ENCODE results near the gene COQ6.
"Not testable (repeated sequence)": the region's sequence is repeated elsewhere in the genome, so short reads cannot be mapped to it uniquely, and the experiment has no call there.

COQ6 gene

DNA sequence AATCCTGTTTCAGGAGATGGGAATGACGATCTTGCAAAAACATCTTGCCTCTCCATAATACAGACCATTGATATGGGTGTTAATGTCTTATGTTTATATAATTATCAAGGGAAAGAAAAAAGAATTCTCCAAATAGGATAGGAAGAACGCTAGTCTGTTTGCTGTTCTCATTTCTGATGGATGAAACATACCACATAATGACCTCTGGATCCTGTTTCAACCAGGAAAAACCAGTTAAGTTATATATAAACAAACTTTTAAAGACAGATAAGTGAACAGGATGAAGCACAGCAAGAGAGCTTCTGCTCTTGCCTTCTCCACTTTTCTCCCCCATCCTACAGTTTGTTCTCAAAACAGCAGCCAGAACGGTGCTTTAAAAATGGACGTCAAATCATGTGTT lies 27.8 kb downstream of the COQ6 start:
- no peak for DNase-seq (ENCODE audit: low read depth in 2 of 3, low spot score in 2 of 3)

DNA sequence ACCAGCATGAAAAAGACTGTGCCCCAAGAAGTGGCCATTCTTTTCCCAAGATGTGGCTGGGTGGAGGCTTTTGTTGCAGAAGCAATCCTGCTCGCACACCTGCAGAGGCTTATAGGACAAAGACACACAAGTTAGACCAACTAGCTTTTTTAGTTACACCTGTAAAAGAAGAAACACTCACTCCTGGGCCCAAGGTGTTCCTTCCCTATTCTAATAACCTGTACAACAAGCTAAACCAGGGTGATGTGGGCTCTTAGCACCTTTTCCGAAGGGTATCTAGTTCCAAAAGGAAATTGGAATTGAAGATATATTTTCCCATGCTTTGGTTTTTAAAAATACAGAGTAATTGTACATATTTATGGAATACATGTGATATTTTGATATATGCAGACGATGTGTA lies 38.0 kb downstream of the COQ6 start:
- no peak for DNase-seq (ENCODE audit: low read depth in 2 of 3, low spot score in 2 of 3)

- not testable (repeated sequence) for DNase-seq (ENCODE audit: low read depth in 2 of 3, low spot score in 2 of 3)
Observed at GRCh38 chr14:73988656-73989055, 38.6 kb downstream of the COQ6 start.

DNA sequence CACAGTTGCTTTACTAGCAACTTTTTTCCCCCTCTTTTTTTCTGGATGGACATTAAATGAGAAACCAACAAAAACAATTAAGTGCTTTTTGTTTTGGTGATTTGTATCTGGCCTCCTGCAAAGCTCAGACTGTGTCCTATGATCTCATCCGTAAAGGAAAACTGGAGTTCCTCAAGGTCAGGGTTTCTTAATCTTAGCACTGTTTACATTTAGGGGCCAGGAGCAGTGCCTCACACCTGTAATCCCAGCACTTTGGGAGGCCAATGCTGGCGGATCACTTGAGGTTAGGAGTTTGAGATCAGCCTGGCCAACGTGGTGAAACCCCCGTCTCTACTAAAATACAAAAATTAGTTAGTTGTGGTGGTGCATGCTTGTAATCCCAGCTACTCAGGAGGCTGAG lies 41.0 kb downstream of the COQ6 start:
- no peak for DNase-seq (ENCODE audit: low read depth in 2 of 3, low spot score in 2 of 3)

DNA sequence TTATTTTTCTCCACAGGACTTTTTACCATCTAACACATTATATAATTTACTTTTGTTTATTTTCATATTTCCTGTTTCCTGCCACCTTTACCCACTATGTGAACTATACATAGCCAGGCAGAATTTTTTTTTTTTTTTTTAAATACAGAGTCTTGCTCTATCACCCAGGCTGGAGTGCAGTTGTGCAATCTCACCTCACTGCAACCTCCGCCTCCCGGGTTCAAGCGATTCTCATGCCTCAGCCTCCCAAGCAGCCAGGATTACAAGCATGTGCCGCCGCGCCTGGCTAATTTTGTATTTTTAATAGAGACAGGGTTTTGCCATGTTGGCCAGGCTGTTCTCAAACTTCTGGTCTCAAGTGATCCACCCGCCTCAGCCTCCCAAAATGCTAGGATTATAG lies 44.8 kb downstream of the COQ6 start:
- DNase-seq (ENCODE audit: low read depth in 2 of 3, low spot score in 2 of 3): not testable (repeated sequence)

GRCh38 chr14:73995977-73996378 lies 45.9 kb downstream of the COQ6 start:
- no peak for DNase-seq (ENCODE audit: low read depth in 2 of 3, low spot score in 2 of 3)

- no peak for DNase-seq (ENCODE audit: low read depth in 2 of 3, low spot score in 2 of 3)
Observed at GRCh38 chr14:73996731-73997107, 46.6 kb downstream of the COQ6 start.

GRCh38 chr14:73997108-73997943 lies 47.2 kb downstream of the COQ6 start:
- DNase-seq (ENCODE audit: low read depth in 2 of 3, low spot score in 2 of 3): no peak

DNA sequence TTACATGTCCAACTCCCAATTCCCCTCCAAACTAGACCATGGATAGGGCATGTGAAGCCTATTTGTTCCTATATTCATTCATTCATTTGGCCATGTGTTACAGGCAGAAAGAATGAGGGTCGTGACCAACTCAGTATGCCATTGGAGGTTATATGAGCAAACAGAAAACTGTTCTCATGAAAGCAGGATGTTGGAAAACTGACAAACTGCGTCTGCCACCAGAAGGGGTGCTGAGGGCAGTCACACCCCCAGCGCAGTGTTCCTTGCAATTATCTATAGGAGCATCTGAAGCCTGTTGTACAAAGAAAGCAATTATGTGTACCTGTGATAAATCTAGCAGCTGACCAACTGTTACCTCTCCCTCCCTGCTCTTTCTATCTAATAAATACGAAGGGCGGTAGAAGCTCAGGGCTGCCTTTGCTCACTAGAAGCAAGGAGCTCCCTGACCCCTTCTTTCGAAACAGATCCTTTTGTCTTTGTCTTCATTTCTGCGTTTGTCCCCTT lies 47.9 kb downstream of the COQ6 start:
- DNase-seq (ENCODE audit: low read depth in 2 of 3, low spot score in 2 of 3): no peak

GRCh38 chr14:73998726-73999125 lies 48.6 kb downstream of the COQ6 start:
- DNase-seq (ENCODE audit: low read depth in 2 of 3, low spot score in 2 of 3): no peak

GRCh38 chr14:74005664-74006063 lies 55.6 kb downstream of the COQ6 start:
- not testable (repeated sequence) for DNase-seq (ENCODE audit: low read depth in 2 of 3, low spot score in 2 of 3)

DNA sequence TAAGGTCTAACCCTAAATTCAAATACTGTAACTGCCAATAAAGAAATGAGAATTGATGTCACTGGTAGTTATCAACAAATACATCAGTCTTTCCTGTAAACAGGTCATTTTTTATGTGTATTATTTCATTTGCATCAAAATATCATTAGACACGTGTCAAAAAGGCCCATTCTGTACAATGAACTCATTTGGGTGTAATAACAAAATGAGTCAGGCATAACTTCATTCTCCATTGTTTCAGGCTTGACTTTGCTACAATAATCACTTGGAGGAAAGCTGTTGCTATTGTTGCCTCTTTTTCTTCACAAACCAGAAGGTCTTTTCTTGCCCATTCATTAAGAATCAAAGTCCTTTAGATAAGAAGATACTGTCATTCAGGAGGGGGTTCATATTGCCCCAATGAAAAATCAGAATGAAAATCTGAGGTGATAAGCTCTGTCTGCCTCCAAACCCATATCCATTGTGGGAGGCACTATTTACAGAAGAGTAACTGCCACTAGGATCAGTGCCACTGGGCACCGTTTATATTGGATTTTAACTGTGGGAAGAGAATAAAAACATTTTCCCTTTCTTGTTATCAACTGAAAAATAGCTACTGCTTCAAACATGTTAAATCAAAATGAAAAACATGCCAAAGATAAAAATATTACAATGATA lies 58.9 kb downstream of the COQ6 start:
- no peak for DNase-seq (ENCODE audit: low read depth in 2 of 3, low spot score in 2 of 3)
